Measurements from ENCODE around the gene CA6.
"Not testable (repeated sequence)": the region's sequence is repeated elsewhere in the genome, so short reads cannot be mapped to it uniquely, and the experiment has no call there.

The CA6 gene

GRCh38 chr1:9009438-9010370 is 64.0 kb downstream of the CA6 start:
- 69% methylated on average over 21 of the region's 21 CpGs for WGBS
- Histone ChIP-seq H3K4me3 (ENCODE audit: low read length) (no peak overlapping the region), H3K9ac (ENCODE audit: low read depth, low read length) (peak overlapping the region; percentile 56; the same call in 1 of the 2 replicates)

GRCh38 chr1:9010781-9011323 is 65.2 kb downstream of the CA6 start:
- no peak overlapping the region for H3K4me3 ChIP-seq (ENCODE audit: low read length)
- no peaks in the 10 kb centered on the region for H3K9me3 ChIP-seq (ENCODE audit: insufficient read depth, low read depth, low read length)
- no peak overlapping the region for H3K27ac ChIP-seq (ENCODE audit: low read depth, low read length)
- H3K36me3 ChIP-seq (ENCODE audit: insufficient read depth, low read length) = no peaks in the 10 kb centered on the region
- no peaks in the 10 kb centered on the region for H3K4me1 ChIP-seq (ENCODE audit: insufficient read depth, low read length)
- H3K27me3 ChIP-seq (ENCODE audit: insufficient read depth, low read length) = no peaks in the 10 kb centered on the region
- 83% methylated on average over 8 of the region's 8 CpGs for WGBS
- H3K9ac ChIP-seq (ENCODE audit: low read depth, low read length) = no peak overlapping the region

More at GRCh38 chr1:9009438-9010370, 64.0 kb downstream of the CA6 start:
- no peaks in the 10 kb centered on the region for H3K27me3 ChIP-seq (ENCODE audit: insufficient read depth, low read length)
- no peaks in the 10 kb centered on the region for H3K36me3 ChIP-seq (ENCODE audit: insufficient read depth, low read length)
- H3K27ac ChIP-seq (ENCODE audit: low read depth, low read length) = peak overlapping the region; percentile 70; the same call in 1 of the 2 replicates
- no peaks in the 10 kb centered on the region for H3K4me1 ChIP-seq (ENCODE audit: insufficient read depth, low read length)
- no peaks in the 10 kb centered on the region for H3K9me3 ChIP-seq (ENCODE audit: insufficient read depth, low read depth, low read length)

GRCh38 chr1:9013819-9014218 is 68.2 kb downstream of the CA6 start:
- H3K36me3 ChIP-seq (ENCODE audit: insufficient read depth, low read length) = no peaks in the 10 kb centered on the region
- no peaks in the 10 kb centered on the region for H3K4me1 ChIP-seq (ENCODE audit: insufficient read depth, low read length)
- no peaks in the 10 kb centered on the region for H3K9me3 ChIP-seq (ENCODE audit: insufficient read depth, low read depth, low read length)

GRCh38 chr1:9014475-9015375 is 69.1 kb downstream of the CA6 start:
- no peak overlapping the region for H3K4me3 ChIP-seq (ENCODE audit: low read length)
- H3K27me3 ChIP-seq (ENCODE audit: insufficient read depth, low read length) = no peaks in the 10 kb centered on the region
- H3K9ac ChIP-seq (ENCODE audit: low read depth, low read length) = no peak overlapping the region
- H3K9me3 ChIP-seq (ENCODE audit: insufficient read depth, low read depth, low read length) = no peaks in the 10 kb centered on the region
- 95% methylated on average over 36 of the region's 36 CpGs for WGBS
- no peak overlapping the region for H3K27ac ChIP-seq (ENCODE audit: low read depth, low read length)
- H3K4me1 ChIP-seq (ENCODE audit: insufficient read depth, low read length) = no peaks in the 10 kb centered on the region
- H3K36me3 ChIP-seq (ENCODE audit: insufficient read depth, low read length) = no peaks in the 10 kb centered on the region

More at GRCh38 chr1:9013819-9014218, 68.2 kb downstream of the CA6 start:
- H3K27me3 ChIP-seq (ENCODE audit: insufficient read depth, low read length) = no peaks in the 10 kb centered on the region
- no peak overlapping the region for H3K9ac ChIP-seq (ENCODE audit: low read depth, low read length)
- H3K27ac ChIP-seq (ENCODE audit: low read depth, low read length) = no peak overlapping the region
- no peak overlapping the region for H3K4me3 ChIP-seq (ENCODE audit: low read length)
- 92% methylated on average over 8 of the region's 8 CpGs for WGBS

GRCh38 chr1:9016455-9016854 is 70.8 kb downstream of the CA6 start:
- Histone ChIP-seq H3K4me1 (ENCODE audit: insufficient read depth, low read length) (no peaks in the 10 kb centered on the region), H3K27me3 (ENCODE audit: insufficient read depth, low read length) (no peaks in the 10 kb centered on the region), H3K36me3 (ENCODE audit: insufficient read depth, low read length) (no peaks in the 10 kb centered on the region), H3K4me3 (ENCODE audit: low read length) (no peak overlapping the region), H3K9me3 (ENCODE audit: insufficient read depth, low read depth, low read length) (no peaks in the 10 kb centered on the region), H3K9ac (ENCODE audit: low read depth, low read length) (no peak overlapping the region), H3K27ac (ENCODE audit: low read depth, low read length) (no peak overlapping the region)
- 83% methylated on average over 5 of the region's 5 CpGs for WGBS

GRCh38 chr1:9018333-9018732 is 72.7 kb downstream of the CA6 start:
- Histone ChIP-seq H3K27me3 (ENCODE audit: insufficient read depth, low read length) (no peaks in the 10 kb centered on the region), H3K9me3 (ENCODE audit: insufficient read depth, low read depth, low read length) (no peaks in the 10 kb centered on the region), H3K9ac (ENCODE audit: low read depth, low read length) (no peak overlapping the region), H3K36me3 (ENCODE audit: insufficient read depth, low read length) (no peaks in the 10 kb centered on the region), H3K4me3 (ENCODE audit: low read length) (no peak overlapping the region), H3K4me1 (ENCODE audit: insufficient read depth, low read length) (no peaks in the 10 kb centered on the region), H3K27ac (ENCODE audit: low read depth, low read length) (no peak overlapping the region)
- 90% methylated on average over 13 of the region's 13 CpGs for WGBS

GRCh38 chr1:9019896-9020295 is 74.2 kb downstream of the CA6 start:
- WGBS = 86% methylated on average over 4 of the region's 4 CpGs
- H3K4me1 ChIP-seq (ENCODE audit: insufficient read depth, low read length) = no peaks in the 10 kb centered on the region
- no peak overlapping the region for H3K27ac ChIP-seq (ENCODE audit: low read depth, low read length)
- H3K4me3 ChIP-seq (ENCODE audit: low read length) = no peak overlapping the region
- no peaks in the 10 kb centered on the region for H3K36me3 ChIP-seq (ENCODE audit: insufficient read depth, low read length)
- H3K9ac ChIP-seq (ENCODE audit: low read depth, low read length) = no peak overlapping the region
- no peaks in the 10 kb centered on the region for H3K9me3 ChIP-seq (ENCODE audit: insufficient read depth, low read depth, low read length)
- no peaks in the 10 kb centered on the region for H3K27me3 ChIP-seq (ENCODE audit: insufficient read depth, low read length)

- Histone ChIP-seq H3K9ac (ENCODE audit: low read depth, low read length) (no peak overlapping the region), H3K4me3 (ENCODE audit: low read length) (no peak overlapping the region), H3K4me1 (ENCODE audit: insufficient read depth, low read length) (no peaks in the 10 kb centered on the region), H3K9me3 (ENCODE audit: insufficient read depth, low read depth, low read length) (no peaks in the 10 kb centered on the region), H3K36me3 (ENCODE audit: insufficient read depth, low read length) (no peaks in the 10 kb centered on the region), H3K27me3 (ENCODE audit: insufficient read depth, low read length) (no peaks in the 10 kb centered on the region), H3K27ac (ENCODE audit: low read depth, low read length) (no peak overlapping the region)
- 93% methylated on average over 6 of the region's 6 CpGs for WGBS
Measured at GRCh38 chr1:9020305-9020704, 74.6 kb downstream of the CA6 start.

GRCh38 chr1:9022026-9022738 is 76.5 kb downstream of the CA6 start:
- not testable (repeated sequence) for H3K9ac ChIP-seq (ENCODE audit: low read depth, low read length); H3K4me3 ChIP-seq (ENCODE audit: low read length); H3K9me3 ChIP-seq (ENCODE audit: insufficient read depth, low read depth, low read length); H3K4me1 ChIP-seq (ENCODE audit: insufficient read depth, low read length); H3K27me3 ChIP-seq (ENCODE audit: insufficient read depth, low read length); H3K36me3 ChIP-seq (ENCODE audit: insufficient read depth, low read length); H3K27ac ChIP-seq (ENCODE audit: low read depth, low read length)
- WGBS = 91% methylated on average over 12 of the region's 15 CpGs

- Histone ChIP-seq H3K27ac (ENCODE audit: low read depth, low read length) (no peak overlapping the region), H3K27me3 (ENCODE audit: insufficient read depth, low read length) (no peaks in the 10 kb centered on the region), H3K4me3 (ENCODE audit: low read length) (no peak overlapping the region), H3K36me3 (ENCODE audit: insufficient read depth, low read length) (no peaks in the 10 kb centered on the region), H3K9me3 (ENCODE audit: insufficient read depth, low read depth, low read length) (no peaks in the 10 kb centered on the region), H3K4me1 (ENCODE audit: insufficient read depth, low read length) (no peaks in the 10 kb centered on the region), H3K9ac (ENCODE audit: low read depth, low read length) (no peak overlapping the region)
- WGBS = 93% methylated on average over 10 of the region's 10 CpGs
Measured at GRCh38 chr1:9022773-9023172, 77.1 kb downstream of the CA6 start.

Data from HUES64 (cell line).